HG02840 (cell line): ENCODE measurements around the gene CPB1.

Source experiments
- ATAC-seq: cut with Tn5 transposase; IDR thresholded peaks from one replicate; pipeline ENCODE4 v1.9.1; 2021; ENCODE audit warnings: mild to moderate bottlenecking, moderate library complexity, moderate number of reproducible peaks; ENCODE audit not compliant: unreplicated experiment, low FRiP score

Gene CPB1

DNA sequence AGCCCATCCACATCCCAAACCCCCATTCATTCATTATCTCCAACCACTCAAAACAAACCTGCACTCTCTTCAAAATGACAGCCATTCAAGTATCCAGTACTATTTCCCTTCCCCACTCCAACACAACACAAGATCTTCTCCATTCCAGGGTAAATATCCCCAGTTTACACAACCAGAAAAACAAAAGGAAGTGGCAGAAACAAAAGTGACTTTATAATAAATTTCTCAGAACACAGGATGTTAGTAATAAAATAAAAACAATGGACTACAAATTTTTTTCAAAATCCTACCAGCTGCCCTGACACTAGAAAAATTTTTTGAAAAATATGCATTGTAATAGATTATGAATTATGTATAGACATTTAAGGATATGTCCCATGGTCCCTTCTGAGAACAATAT, 51.6 kb downstream of the CPB1 start:
- no peak for ATAC-seq

DNA sequence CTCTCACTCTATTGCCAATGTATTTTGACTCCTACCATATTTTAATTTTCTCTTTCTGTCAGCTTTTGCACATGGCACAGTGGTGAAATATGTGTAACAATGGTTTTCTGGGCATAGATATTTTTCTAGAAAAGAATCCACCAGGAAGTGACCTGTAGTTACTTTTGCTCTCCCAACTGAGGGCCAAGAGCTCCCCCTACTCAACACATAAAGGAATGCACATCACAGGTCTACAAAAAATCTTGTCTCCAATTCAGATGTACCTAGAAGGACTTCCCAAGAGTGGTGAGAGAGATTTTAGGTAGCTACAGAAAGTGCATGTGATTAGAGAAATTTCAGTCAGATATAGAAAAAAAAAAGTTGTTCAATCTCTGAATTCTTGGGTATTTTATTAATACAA, 53.1 kb downstream of the CPB1 start:
- no peak for ATAC-seq

DNA sequence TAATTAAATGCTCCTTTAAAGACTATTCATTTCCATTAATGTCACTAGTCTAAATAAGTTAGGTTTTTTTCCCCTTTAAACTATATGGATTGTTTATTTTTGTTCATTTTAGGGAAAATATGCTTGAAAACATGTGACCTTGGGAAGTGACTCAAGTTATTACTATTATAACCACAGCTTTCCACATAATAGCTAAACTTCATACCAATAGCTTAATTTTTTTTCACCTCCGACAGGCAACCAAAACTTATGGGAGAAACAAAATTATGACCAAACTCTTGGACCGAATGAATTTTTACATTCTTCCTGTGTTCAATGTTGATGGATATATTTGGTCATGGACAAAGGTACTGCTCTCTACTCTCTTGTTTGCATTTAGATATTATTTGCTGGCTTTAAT, 53.7 kb downstream of the CPB1 start:
- no peak for ATAC-seq

DNA sequence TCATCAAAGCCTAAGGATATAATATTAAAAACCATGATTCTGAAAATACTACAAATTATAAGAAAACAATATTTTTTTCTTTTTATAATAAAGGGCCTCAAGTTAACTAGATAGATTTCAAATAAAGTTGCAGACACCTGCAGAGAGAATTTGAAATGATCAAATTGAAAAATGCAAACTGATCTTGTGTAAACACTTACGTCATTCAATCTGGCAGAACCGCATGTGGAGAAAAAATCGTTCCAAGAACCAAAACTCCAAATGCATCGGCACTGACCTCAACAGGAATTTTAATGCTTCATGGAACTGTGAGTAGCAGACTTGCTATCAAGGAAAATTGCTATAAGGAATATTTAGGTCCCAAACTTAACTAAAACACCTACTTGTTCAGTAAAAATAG, 54.7 kb downstream of the CPB1 start:
- no peak for ATAC-seq

DNA sequence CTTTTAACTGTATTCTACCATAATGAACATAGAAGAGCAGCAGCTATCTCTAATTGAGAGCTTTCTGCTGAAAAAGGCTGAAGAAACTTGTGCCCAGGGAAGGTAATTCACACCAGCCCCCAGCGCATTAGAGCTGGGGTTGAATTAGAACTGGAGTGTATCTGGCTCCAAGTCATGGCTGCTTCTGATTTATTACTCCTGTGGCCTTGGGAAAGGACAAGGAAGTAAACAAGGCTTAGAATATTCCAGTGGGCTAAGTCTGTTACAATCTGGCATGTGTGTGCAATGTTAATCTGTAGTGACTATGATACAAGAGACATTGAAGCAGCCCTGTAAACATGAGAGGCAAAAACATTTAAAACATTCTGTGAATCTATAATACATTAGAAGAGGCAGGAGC, 55.6 kb downstream of the CPB1 start:
- ATAC-seq = no peak

DNA sequence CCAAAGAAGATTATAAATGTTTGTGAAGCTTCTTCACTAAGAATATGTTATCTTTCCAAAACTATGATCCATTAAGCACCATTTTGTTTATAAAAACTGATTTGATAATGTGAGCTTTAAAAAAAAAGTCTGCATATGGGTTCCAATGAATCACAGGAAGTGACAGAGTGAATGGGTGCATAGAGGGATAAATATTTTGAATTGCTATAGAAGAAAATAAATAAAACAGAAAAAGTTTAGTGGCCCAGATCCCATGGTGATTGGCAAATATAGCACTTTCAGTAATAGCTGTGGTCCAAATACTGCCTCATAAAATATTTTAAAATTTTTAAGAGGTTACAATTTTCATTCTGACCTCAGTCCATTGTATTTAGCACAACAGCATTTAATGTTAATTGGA, 56.6 kb downstream of the CPB1 start:
- no peak for ATAC-seq

DNA sequence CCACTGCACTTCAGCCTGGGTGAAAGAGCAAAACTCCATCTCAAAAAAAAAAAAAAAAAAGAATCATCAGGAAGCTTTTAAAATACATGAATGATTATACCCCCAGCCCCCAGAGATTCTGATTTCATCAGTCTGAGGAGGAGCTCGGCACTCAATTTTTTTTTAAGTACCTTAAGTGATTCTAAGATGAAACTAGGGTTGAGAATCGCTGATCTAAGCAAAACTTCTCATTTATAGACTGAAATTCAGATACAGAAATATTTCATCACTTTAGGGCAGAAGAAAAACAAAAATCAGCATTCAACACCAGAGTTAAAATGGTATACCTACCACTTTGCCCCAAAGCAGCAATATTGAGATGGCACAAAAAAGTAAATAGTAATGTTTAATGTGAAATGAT, 62.2 kb downstream of the CPB1 start:
- no peak for ATAC-seq

DNA sequence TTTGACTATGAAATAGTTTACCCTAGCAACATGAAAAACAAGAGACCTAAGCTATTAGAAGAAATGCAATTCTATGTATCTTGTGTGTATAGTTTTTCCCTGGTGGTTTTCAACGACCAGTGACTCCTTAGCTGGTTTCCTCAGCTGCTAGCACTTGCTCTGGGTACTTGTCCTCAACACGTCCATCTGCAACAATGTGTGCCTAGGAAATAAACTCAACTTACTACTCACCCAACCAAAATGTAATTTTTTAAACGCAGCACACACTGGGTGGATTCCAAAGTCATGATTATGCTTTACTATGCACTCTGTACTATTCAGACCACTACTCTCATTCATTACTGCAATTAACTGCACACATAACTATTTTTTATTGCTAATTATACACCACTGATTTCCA, 68.5 kb downstream of the CPB1 start:
- no peak for ATAC-seq

DNA sequence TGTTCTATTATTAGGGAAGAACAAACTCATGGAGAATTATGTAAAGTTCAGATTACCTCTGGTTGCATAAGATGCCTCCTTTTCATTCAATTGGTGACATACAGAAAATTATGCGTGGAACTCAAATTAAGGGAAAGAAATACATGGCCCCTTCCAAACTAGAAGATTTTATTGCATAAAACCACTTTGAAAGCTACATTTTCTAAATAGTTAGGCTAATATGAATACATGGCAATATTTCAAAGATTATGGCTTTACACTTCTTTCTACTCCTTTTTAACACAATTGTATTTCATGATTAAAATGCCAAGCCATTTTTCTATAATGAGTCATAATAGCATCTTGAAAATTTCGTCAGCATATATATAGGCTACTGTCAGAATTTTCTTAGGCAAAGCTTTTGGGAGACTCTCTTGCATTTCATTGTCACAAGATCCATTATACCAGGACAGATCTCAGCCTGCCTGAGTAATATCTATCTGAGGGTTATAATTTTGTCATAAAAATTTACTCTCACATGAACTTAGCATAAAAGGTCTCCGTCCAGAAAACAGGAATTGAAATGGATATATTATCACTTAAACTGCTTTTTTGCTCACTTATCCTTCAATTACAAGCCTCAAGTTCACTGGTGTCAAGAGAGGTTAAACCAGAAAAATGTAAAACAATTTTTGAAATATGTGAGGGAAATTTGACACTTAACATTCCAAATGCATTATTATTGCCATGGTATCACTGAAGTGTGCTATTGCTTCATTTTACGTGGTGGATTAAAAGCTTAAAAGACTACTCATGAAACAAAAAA, 74.6 kb downstream of the CPB1 start:
- no peak for ATAC-seq

DNA sequence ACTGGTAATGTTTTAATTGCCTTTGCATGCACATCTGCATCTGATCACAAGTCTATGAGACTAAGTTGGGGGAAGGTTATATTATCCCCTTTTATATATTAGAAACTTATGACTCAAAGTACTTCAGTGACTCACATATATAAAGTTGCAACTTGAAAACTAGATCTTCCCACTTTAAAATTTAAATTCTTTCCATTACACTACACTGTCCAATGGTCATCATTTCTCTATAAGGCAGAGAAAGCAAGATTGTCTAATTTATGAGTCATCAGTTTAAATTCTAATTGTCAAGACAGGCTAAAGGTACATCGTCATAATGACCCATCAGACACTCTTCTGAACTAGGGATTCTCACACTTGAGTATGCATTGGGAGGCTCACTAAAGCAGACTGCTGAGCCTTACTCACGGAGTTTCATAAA, 75.4 kb downstream of the CPB1 start:
- no peak for ATAC-seq

DNA sequence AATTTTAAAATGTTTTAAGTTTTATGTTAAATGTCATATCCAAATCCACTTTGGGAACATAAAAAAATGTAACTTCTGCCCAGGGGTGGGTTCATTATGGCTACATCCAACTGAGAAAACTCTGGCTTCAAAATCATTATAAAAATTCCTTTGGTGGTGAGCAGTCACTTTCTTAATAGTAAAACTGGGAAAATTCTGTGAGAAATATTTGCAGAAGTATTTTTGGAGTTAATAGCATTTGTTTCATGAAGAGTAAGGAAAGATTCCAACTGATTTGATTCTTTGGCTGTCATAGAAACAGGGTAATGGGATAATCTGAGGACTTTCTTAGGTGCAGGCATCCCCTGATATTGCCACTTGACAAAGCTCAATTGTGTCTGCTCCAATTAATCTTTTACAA, 76.3 kb downstream of the CPB1 start:
- ATAC-seq = no peak

DNA sequence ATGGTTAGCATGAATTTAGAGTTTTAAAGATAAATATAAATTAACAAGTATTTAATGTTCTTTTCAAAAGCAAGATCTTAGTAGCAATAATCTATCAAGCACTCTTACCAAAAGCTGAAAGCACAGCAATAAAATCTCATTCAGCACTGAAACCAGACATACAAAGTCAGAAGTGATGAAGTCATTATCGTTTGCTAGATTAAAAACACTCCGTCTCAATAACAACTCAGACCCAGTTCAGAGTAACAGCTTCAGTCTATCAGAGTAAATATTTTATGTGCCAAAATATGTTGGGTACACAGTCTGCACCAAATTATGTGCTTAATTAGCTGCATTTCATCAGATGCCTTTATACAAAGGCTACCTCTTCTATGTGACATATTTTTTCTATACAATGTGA, 79.1 kb downstream of the CPB1 start:
- ATAC-seq = no peak
